Measurements from ENCODE around the gene OOSP1. TPM values are rescaled to one million over a fixed set of nuclear protein-coding genes. Genes with fewer than 3 reads are reported as not detected.

OOSP1 gene
- total and polyA plus RNA-seq, 2 of the 8 experiments (the other 6 are each of a cell fraction or from before 2014, with no cell fraction given), result not detected

- TF ChIP-seq RBBP5 (IDR thresholded peaks at IDR 0.05; ENCODE audit: borderline replicate concordance, low read depth, low read length) (no peak), CTCF (IDR thresholded peaks at IDR 0.05; ENCODE audit: control extremely low read depth in 1 of 3, insufficient read depth in 1 of 3, low read depth in 1 of 3, low read length in 3 of 3) (peak in 1 of 3 experiments; percentile 7; a peak in 1 of 4 replicates), RAD21 (IDR thresholded peaks at IDR 0.05 in 1 of 2, conservative IDR thresholded peaks at IDR 0.05 in 1 of 2; ENCODE audit: low read depth in 2 of 2, low read length in 2 of 2) (peak in 1 of 2 experiments; percentile 15; a peak in 1 of 4 replicates), TCF12 (IDR thresholded peaks at IDR 0.05; ENCODE audit: low read depth, low read length) (no peak), TAF1 (IDR thresholded peaks at IDR 0.05; ENCODE audit: low read depth, low read length) (no peak)
- Histone ChIP-seq H3K4me3 (ENCODE audit: extremely low read depth in 1 of 4, insufficient read depth in 2 of 4, low read depth in 3 of 4, low read length in 4 of 4) (no peak overlapping the region), H3K23ac (ENCODE audit: insufficient read length) (no peak overlapping the region), H2BK120ac (replicated peaks; ENCODE audit: low read depth, low read length) (no peak overlapping the region), H3K79me1 (ENCODE audit: low read depth, low read length) (no peaks in the 10 kb centered on the region), H3K36me3 (ENCODE audit: control insufficient read depth in 2 of 4, insufficient read depth in 4 of 4, low read length in 3 of 4) (no peaks in the 10 kb centered on the region), H3K18ac (ENCODE audit: extremely low read depth, low read length) (no peak overlapping the region), H2BK5ac (ENCODE audit: low read depth, low read length) (0 out of 2 replicates have a peak overlapping the region, but pooled peaks have one; percentile 14), H3K14ac (ENCODE audit: insufficient read length) (no peak overlapping the region), H3K27ac (ENCODE audit: low read depth, low read length) (no peak overlapping the region), H3K4me1 (replicated peaks in 1 of 4; ENCODE audit: control insufficient read depth in 3 of 4, insufficient read depth in 4 of 4, low read length in 3 of 4) (no peaks in the 10 kb centered on the region), H2AFZ (ENCODE audit: low read length) (peak overlapping the region; percentile 61; the same call in 1 of the 2 replicates), H2BK12ac (ENCODE audit: low read depth, low read length) (no peak overlapping the region), H3K23me2 (ENCODE audit: low read depth, low read length) (no peaks in the 10 kb centered on the region), H3K4ac (replicated peaks; ENCODE audit: insufficient read length, low read depth, low read length) (no peak overlapping the region), H2BK15ac (ENCODE audit: low read length) (no peak overlapping the region), H4K5ac (ENCODE audit: insufficient read length, low read depth, low read length) (no peak overlapping the region), H2BK20ac (ENCODE audit: low read length) (no peak overlapping the region), H3K79me2 (ENCODE audit: control insufficient read depth in 1 of 2, insufficient read depth in 2 of 2, low read length in 2 of 2) (no peaks in the 10 kb centered on the region), H3K27me3 (replicated peaks in 1 of 4; ENCODE audit: control insufficient read depth in 3 of 4, extremely low read depth in 1 of 4, insufficient read depth in 3 of 4, low read length in 3 of 4) (no peaks in the 10 kb centered on the region), H2AK5ac (ENCODE audit: low read depth, low read length) (no peak overlapping the region), H3K9me3 (ENCODE audit: insufficient read depth in 2 of 2, low read depth in 1 of 2, low read length in 1 of 2) (no peaks in the 10 kb centered on the region), H4K8ac (ENCODE audit: extremely low read depth, insufficient read depth, low read length) (no peak overlapping the region), H3K9ac (replicated peaks in 1 of 4; ENCODE audit: extremely low read depth in 1 of 4, low read depth in 3 of 4, low read length in 3 of 4) (no peak overlapping the region), H4K20me1 (replicated peaks in 1 of 2; ENCODE audit: control insufficient read depth in 1 of 2, insufficient read depth in 2 of 2, low read length in 2 of 2) (no peaks in the 10 kb centered on the region), H4K91ac (replicated peaks; ENCODE audit: insufficient read length, low read length) (no peak overlapping the region), H3K4me2 (ENCODE audit: insufficient read depth in 1 of 2, low read depth in 2 of 2, low read length in 2 of 2) (no peak overlapping the region), H3K56ac (replicated peaks; ENCODE audit: insufficient read length, low read depth, low read length) (no peak overlapping the region)
- DNase-seq (ENCODE audit: low read depth in 1 of 2, low spot score in 2 of 2) (no peak), FAIRE-seq (no peak)
- 86% methylated on average over 11 of the region's 11 CpGs; no CpG with 5 or more reads in 1 of the 2 experiments for WGBS, 2 experiments (ENCODE audit: extremely low coverage in 1 of 2, insufficient coverage in 1 of 2, insufficient read length in 1 of 2, insufficient replicate concordance in 2 of 2, low coverage in 1 of 2, low lambda C conversion rate in 2 of 2, missing lambda C conversion rate in 1 of 2)
- CTCF ChIA-PET (ENCODE audit: partially characterized antibody), result no interaction called here
- POLR2A ChIA-PET (ENCODE audit: partially characterized antibody), result no interaction called here
These were observed 38.7 kb upstream of the OOSP1 start for GRCh38 chr11:59899532-59899931.

All from H1 (cell line).